ENCODE data around the gene RASA3. TPM values are rescaled to one million over a fixed set of nuclear protein-coding genes. Genes with fewer than 3 reads are reported as not detected.

Gene RASA3
- total and polyA plus RNA-seq, 2 donors (not counting 3 experiments of a cell fraction or from before 2014, with no cell fraction given) = 26.5 to 53.8 TPM

- Histone ChIP-seq H3K9me3 (replicated peaks; ENCODE audit: control insufficient read depth, insufficient read depth, low read length) (no peaks in the 10 kb centered on the region), H3K27ac (ENCODE audit: insufficient read depth, low read depth, low read length) (no peak overlapping the region), H4K20me1 (replicated peaks; ENCODE audit: control insufficient read depth, extremely low read depth, insufficient read depth, low read length) (no peaks in the 10 kb centered on the region), H3K4me1 (ENCODE audit: control insufficient read depth, extremely low read depth, insufficient read depth, low read length) (no peaks in the 10 kb centered on the region), H2AFZ (ENCODE audit: low read depth, low read length) (no peak overlapping the region), H3K79me2 (ENCODE audit: control insufficient read depth, insufficient read depth, low read length) (peaks cover 93% of the 10 kb centered on the region), H3K4me3 (replicated peaks in 1 of 3; ENCODE audit: insufficient read depth in 1 of 3, low read depth in 1 of 3, low read length in 3 of 3) (no peak overlapping the region), H3K4me2 (ENCODE audit: insufficient read depth, low read length) (no peak overlapping the region), H3K27me3 (ENCODE audit: control insufficient read depth in 2 of 2, insufficient read depth in 2 of 2, low read length in 2 of 2) (no peaks in the 10 kb centered on the region), H3K9me1 (replicated peaks; ENCODE audit: control insufficient read depth, extremely low read depth, insufficient read depth, low read length) (no peaks in the 10 kb centered on the region), H3K9ac (replicated peaks; ENCODE audit: extremely low read depth, insufficient read depth, low read length) (no peak overlapping the region), H3K36me3 (ENCODE audit: control insufficient read depth in 2 of 2, extremely low read depth in 1 of 2, insufficient read depth in 2 of 2, low read length in 2 of 2) (peaks cover 0 to 3% of the 10 kb centered on the region in 2 experiments)
- dilution Hi-C loops (cut with MboI; ENCODE audit: extremely low pct_ligation_motif_present, low sequenced_read_pairs) (no loop called here), intact Hi-C loops (cut with micrococcal nuclease) (no loop called here)
- DNase-seq (ENCODE audit: low read depth, low spot score) (no peak), FAIRE-seq (no peak)
- TF ChIP-seq EZH2 (IDR thresholded peaks at IDR 0.05; ENCODE audit: borderline replicate concordance, low read depth, low read length, severe bottlenecking) = no peak
- no peak for TF ChIP-seq GATA2 (IDR thresholded peaks at IDR 0.05; ENCODE audit: insufficient read depth, insufficient read length, low read depth, low read length)
- TF ChIP-seq POLR2AphosphoS5 (IDR thresholded peaks at IDR 0.05; ENCODE audit: insufficient read depth, low read depth, low read length) = no peak
- TF ChIP-seq MAX (IDR thresholded peaks at IDR 0.05; ENCODE audit: insufficient read depth, insufficient read length) = no peak
- no peak for TF ChIP-seq CTCF (IDR thresholded peaks at IDR 0.05; ENCODE audit: extremely low read depth in 1 of 2, insufficient read depth in 1 of 2, low read depth in 1 of 2, low read length in 2 of 2)
- TF ChIP-seq POLR2A (IDR thresholded peaks at IDR 0.05; ENCODE audit: low read depth, low read length) = no peak
- TF ChIP-seq FOS (IDR thresholded peaks at IDR 0.05; ENCODE audit: borderline replicate concordance, insufficient read depth, low read length) = no peak
- no peak for TF ChIP-seq MYC (IDR thresholded peaks at IDR 0.05; ENCODE audit: low read depth, low read length)
- TF ChIP-seq JUN (IDR thresholded peaks at IDR 0.05; ENCODE audit: borderline replicate concordance, insufficient read depth, insufficient read length, low read depth) = no peak
- no TSS peak for BruUV-seq (replicated peaks)
- ChIA-PET POLR2A (no interaction called here), CTCF (no interaction called here)
These were observed 30.9 kb downstream of the RASA3 start for GRCh38 chr13:114101358-114102130.

All from endothelial cell of umbilical vein (primary cell).